Neural cell (in vitro differentiated cells): ENCODE measurements around the gene AK8.

Source experiments
- CTCF ChIP-seq: fragments of 450-650 bp; IDR thresholded peaks from 2 replicates; pipeline ENCODE4 v1.5.1; 2014; ENCODE audit warnings: antibody characterized with exemption, mild to moderate bottlenecking, moderate library complexity; ENCODE audit not compliant: poor library complexity, severe bottlenecking
- EP300 ChIP-seq: fragments of 450-650 bp; conservative IDR thresholded peaks from 2 replicates; pipeline ENCODE4 v1.6.1; 2014; ENCODE audit warnings: antibody characterized with exemption, mild to moderate bottlenecking, moderate library complexity; ENCODE audit not compliant: poor library complexity, severe bottlenecking
- EZH2 ChIP-seq: fragments of 200-600, 300-800 bp; shearing (Covaris generic), sonication (generic); IDR thresholded peaks from 2 replicates; pipeline ENCODE4 v1.6.1; 2014; ENCODE audit warnings: antibody characterized with exemption, low read length, borderline replicate concordance, mild to moderate bottlenecking; ENCODE audit not compliant: insufficient read depth, poor library complexity, severe bottlenecking
- MXI1 ChIP-seq: fragments of 450-650 bp; conservative IDR thresholded peaks from 2 replicates; pipeline ENCODE4 v1.6.1; 2014; ENCODE audit warnings: antibody characterized with exemption, mild to moderate bottlenecking; ENCODE audit not compliant: poor library complexity, severe bottlenecking
- POLR2AphosphoS5 ChIP-seq: IDR thresholded peaks from 2 replicates; pipeline ENCODE4 v1.6.1; 2012
- RAD21 ChIP-seq: fragments of 450-650 bp; conservative IDR thresholded peaks from 2 replicates; pipeline ENCODE4 v1.6.1; 2014; ENCODE audit warnings: antibody characterized with exemption, mild to moderate bottlenecking, moderate library complexity
- REST ChIP-seq: IDR thresholded peaks from 2 replicates; pipeline ENCODE4 v1.6.1; 2012; ENCODE audit warnings: borderline replicate concordance
- SMC3 ChIP-seq: fragments of 450-650 bp; conservative IDR thresholded peaks from 2 replicates; pipeline ENCODE4 v1.6.1; 2014; ENCODE audit warnings: antibody characterized with exemption, mild to moderate bottlenecking, moderate library complexity; ENCODE audit not compliant: poor library complexity
- TAF1 ChIP-seq: IDR thresholded peaks from 2 replicates; pipeline ENCODE4 v1.6.1; 2012; ENCODE audit warnings: low read depth

GRCh38 chr9:132802121-132802795 is 75.8 kb downstream of the AK8 start:
- TF ChIP-seq POLR2AphosphoS5 (no peak), CTCF (no peak), REST (no peak), RAD21 (no peak), EZH2 (no peak), TAF1 (no peak), EP300 (no peak), MXI1 (no peak), SMC3 (no peak)
